Stimulated activated CD8-positive, alpha-beta memory T cell treated with anti-CD3 and anti-CD28 coated beads, Interleukin-15, amount 100 ng/mL, for 4 hours (primary cell): ENCODE measurements around the gene WDR76.
"Not testable (repeated sequence)": the region's sequence is repeated elsewhere in the genome, so short reads cannot be mapped to it uniquely, and the experiment has no call there.

Experiments
- DNase-seq, 2 donors: peaks; one replicate each; pipeline ENCODE4 v3.0.0-alpha.2; 2020; ENCODE audit warnings: low read depth in 2 of 2

WDR76 gene

GRCh38 chr15:43826508-43827341 lies at the start of gene WDR76:
Gene WDR76, plus strand, starts transcription at chr15:43827002. Its CDS starts 31 bp downstream, at chr15:43827033.
- DNase-seq, result peak; percentile 45 to 49

- DNase-seq, result peak; percentile 68 to 70
Observed at GRCh38 chr15:43777267-43777914, 49.4 kb upstream of the WDR76 start.

- no peak for DNase-seq
Observed at GRCh38 chr15:43779016-43779415, 47.8 kb upstream of the WDR76 start.

- DNase-seq, result no peak
Observed at GRCh38 chr15:43789409-43789808, 37.4 kb upstream of the WDR76 start.

GRCh38 chr15:43791993-43792760 lies 34.6 kb upstream of the WDR76 start, which contains the start of gene SERF2:
Gene SERF2, plus strand, starts transcription at chr15:43792320. Its CDS starts 57 bp downstream, at chr15:43792377.
- DNase-seq, result peak; percentile 99

GRCh38 chr15:43792761-43793476 lies 33.9 kb upstream of the WDR76 start:
- DNase-seq, result no peak

GRCh38 chr15:43793647-43794046 lies 33.2 kb upstream of the WDR76 start:
- no peak for DNase-seq

GRCh38 chr15:43794269-43795037 lies 32.3 kb upstream of the WDR76 start:
- DNase-seq, result no peak

- DNase-seq, result no peak
Observed at GRCh38 chr15:43795197-43795596, 31.6 kb upstream of the WDR76 start.

GRCh38 chr15:43795997-43796396 lies 30.8 kb upstream of the WDR76 start:
- DNase-seq, result no peak

GRCh38 chr15:43796566-43796965 lies 30.2 kb upstream of the WDR76 start:
- DNase-seq, result no peak

- DNase-seq, result no peak
Observed at GRCh38 chr15:43799209-43799944, 27.4 kb upstream of the WDR76 start.

GRCh38 chr15:43799945-43800285 lies 26.9 kb upstream of the WDR76 start, which contains the start of gene SERINC4:
Gene SERINC4, minus strand, starts transcription at chr15:43800220. Its CDS starts 234 bp downstream, at chr15:43799986.
- no peak for DNase-seq

GRCh38 chr15:43800286-43801141 lies 26.3 kb upstream of the WDR76 start, which contains the start of gene HYPK:
Gene HYPK, plus strand, starts transcription at chr15:43800599. Its CDS starts 24 bp downstream, at chr15:43800623.
- peak; percentile 80 to 84 for DNase-seq

GRCh38 chr15:43802676-43803075 lies 24.1 kb upstream of the WDR76 start:
- not testable (repeated sequence) for DNase-seq

GRCh38 chr15:43808435-43808950 lies 18.3 kb upstream of the WDR76 start:
- no peak for DNase-seq

GRCh38 chr15:43808960-43809678 lies 17.7 kb upstream of the WDR76 start:
- DNase-seq, result no peak

GRCh38 chr15:43815064-43815463 lies 11.7 kb upstream of the WDR76 start:
- DNase-seq, result not testable (repeated sequence)
